Measurements from ENCODE around the gene SF3A1.

Gene SF3A1

DNA sequence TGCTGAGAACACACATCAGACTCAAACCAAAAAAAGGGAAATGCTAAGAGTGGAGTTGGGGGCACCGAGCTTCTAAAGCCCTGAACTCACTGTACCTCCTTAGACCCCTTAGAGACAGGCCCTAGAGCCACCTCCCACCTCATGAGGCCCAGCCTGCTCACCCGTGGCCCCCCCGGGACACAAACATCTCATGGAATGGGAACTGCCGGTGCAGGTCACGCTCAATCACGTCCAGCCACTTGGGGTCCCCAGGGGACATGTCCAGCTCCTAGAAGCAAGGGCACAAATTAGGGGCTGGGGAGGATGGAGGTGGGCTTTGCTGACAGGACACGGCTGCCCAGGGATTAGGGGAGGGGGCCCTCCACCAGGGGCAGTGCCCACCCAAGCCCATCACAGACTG lies 61.1 kb downstream of the SF3A1 start:
- TF ChIP-seq CTCF (IDR thresholded peaks at IDR 0.05), result no peak

- no peak for TF ChIP-seq CTCF (IDR thresholded peaks at IDR 0.05)
Observed at GRCh38 chr22:30294830-30295229, 61.9 kb downstream of the SF3A1 start.

DNA sequence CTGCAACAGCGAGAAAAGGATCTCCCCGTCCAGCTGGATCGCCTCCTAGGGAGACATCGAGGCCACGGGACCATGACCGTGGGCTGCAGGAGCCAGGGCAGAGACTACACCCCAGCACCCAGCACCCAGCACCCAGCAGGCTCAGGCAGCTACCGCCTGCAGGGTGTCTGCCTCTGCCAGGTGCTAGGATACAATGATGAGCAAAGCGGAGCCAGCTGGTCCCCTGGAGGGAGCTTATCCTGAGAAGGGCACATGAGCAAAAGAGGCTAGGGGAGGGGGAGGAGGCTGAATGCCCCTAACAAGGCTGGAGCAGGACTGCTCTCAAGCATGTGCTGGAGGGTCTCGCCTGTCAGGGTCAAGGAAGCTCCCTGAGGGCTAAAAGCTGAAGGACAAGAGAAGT lies 62.6 kb downstream of the SF3A1 start:
- no peak for TF ChIP-seq CTCF (IDR thresholded peaks at IDR 0.05)

DNA sequence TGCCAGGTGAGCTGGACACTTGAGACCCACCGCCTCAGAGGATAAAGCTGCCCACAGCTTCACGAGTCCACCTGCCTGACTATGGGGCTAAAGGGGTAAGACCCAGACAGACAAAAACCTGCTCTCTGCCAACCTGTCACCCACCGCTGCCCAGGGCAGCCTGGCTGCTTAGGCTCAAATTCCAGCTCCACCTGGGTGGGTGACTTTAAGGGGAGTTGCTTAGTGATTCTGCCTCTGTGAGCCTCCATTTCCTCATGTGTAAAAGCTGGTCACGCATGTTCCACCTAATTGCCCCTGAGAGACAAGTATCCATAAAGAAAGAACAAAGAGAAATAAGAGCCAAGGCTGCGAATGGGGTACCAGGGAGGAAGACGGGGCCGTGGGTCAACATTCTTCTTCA lies 63.7 kb downstream of the SF3A1 start:
- TF ChIP-seq CTCF (IDR thresholded peaks at IDR 0.05), result no peak

DNA sequence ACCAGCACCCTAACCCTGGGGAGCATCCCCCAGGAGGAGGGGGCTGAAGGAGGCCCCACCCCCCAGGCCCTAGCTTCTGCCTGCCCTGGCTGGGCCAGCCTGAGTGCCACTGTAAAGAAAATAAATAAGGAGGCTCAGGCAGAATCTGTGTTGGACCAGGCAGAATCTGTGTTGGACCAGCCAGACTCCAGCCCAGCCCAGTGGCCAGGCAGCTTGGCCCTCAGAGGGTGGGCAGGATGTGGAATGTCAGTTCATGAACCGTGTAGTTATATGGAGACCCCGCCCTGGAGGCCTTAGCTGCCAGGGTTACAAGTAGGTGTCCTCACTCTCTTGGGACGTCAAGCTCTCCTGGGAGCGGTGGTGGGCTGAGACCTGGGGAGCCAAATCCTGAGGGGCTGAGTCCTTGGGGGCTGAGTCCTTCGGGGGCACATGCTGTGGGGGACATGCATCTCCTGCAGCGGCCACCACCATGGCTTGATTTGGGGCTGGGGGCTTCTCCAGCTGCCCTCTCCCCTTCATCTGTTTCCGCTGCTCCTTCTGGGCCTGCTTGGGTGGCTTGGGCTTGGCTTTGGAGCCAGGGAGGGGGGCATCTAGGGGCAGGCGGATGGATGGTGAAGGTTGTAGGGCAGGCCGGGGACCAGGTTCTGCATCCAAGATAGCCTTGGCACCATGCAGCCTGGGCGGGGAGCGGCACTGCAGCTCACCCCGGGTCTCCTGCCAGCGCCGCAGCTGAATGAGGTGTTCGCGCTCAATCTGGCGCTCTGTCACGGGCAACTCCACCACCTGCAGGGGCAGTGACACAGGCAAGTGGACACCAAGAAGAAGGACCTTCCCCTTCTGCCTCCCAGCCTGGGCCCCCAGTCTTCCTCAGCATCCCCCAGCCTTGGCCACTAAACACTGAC lies 64.4 kb downstream of the SF3A1 start:
- no peak for TF ChIP-seq CTCF (IDR thresholded peaks at IDR 0.05)

DNA sequence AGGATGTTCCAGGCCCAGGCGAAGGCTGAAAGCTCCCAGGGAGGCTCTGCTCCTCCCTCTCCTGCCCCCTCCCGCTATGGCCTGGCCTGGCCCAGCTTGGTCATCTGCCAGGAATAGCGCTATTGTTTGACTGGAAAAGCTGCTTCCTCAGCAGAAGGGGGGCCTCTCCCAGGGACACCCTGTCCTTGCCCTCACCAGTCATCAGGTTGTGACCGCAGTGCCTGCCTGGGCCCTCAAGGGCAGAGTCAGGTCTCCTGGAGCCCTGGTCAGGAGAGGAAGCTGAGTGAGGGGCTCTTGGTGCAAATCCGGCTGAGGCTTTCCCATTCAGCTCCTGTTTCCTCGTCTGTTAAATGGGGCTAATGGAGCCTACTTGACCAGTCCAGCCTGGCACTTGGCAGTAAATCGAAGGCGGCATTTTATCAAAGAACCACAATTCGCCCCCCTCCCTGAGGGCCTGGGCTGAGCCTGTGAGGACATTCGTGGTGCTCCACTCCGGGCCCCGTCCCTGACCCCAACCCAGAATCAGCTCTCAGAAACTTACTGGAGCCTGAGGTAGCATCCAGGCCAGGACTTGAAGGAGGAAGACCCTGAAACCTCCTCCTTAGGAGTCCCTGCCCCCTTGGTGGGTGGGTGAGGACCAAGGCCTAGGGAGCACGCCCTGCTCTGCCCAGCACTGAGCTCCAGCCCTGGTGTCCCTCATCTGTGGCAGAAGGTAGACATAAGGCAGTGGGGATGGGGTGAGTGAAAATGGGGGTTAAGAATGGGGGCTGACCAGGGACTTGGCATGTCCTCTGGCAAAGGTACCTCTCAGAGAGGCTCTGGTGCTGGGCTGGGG lies 65.4 kb downstream of the SF3A1 start:
- TF ChIP-seq CTCF (IDR thresholded peaks at IDR 0.05), result no peak

DNA sequence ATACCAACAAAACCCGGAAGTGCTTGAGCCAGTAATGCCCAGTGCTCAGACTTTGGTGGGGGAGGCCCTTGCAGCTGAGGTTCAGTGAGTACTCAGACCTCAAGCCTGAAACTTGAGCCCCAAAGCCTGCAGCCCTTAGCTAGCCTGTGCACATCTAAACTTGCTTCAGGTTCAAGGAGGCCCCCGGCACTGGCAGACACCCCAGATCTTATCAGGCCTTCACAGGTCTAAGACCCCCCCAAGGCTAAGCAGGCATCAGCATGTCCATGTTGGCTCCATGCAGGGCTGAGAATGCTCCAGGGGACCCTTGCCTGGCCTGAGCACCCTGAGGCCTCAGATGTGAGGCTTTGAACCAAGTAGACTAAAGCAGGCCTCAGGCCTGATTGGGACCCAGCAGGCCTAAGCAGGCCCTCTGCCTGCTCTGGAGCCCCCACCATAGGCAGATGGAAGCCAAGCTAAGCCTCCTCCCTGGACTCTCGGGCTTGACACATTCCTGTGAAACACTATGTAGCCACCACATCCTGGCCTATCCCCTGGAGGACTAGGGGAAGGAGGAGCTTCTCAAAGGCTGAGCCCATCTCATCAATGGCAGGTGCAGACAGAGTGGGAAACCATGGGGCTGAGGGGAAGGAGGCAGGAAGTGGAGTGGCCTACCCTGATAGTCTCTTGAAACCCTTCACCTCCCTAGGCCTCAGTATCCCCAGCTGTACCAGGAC lies 66.2 kb downstream of the SF3A1 start:
- no peak for TF ChIP-seq CTCF (IDR thresholded peaks at IDR 0.05)

All from LNCAP (cell line).